Measurements from ENCODE around the gene MORN1.

MORN1 gene

DNA sequence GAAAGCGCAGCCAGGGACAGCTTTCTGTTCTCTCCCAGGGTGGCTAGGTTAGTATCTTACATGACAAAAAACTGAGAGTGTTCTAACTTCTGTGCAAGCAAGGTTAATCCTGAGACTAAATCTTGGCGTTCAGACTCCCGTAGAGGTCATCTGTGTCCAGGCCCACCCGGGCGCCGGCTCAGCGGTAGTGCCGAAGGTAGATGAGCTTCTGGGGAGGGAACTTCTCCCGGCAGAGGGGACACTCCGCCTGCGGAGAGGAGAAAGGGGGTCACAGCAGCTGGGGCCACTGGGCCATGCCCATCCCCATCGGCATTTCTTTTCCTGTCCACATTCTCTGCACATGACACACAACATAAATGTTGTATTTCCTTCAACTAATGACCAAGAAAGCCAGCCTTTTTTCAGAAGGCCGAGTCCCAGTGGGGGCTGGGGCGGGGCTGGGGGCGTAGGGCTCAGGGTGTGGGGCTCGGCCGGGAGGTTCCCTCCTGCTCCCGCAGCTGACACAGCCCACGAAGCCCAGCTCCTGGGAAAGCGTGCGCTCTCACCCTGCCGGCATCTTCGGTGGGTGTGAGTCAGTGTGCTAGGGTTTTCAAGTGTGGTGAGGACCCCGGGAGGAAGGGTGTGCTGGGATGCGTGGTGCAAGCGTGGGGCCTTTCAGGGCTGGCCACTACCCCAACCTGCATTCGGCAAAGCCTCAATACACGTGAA lies 14.4 kb upstream of the MORN1 start:
- no peak for DNase-seq (ENCODE audit: low read depth in 4 of 4, low spot score in 1 of 4)

DNA sequence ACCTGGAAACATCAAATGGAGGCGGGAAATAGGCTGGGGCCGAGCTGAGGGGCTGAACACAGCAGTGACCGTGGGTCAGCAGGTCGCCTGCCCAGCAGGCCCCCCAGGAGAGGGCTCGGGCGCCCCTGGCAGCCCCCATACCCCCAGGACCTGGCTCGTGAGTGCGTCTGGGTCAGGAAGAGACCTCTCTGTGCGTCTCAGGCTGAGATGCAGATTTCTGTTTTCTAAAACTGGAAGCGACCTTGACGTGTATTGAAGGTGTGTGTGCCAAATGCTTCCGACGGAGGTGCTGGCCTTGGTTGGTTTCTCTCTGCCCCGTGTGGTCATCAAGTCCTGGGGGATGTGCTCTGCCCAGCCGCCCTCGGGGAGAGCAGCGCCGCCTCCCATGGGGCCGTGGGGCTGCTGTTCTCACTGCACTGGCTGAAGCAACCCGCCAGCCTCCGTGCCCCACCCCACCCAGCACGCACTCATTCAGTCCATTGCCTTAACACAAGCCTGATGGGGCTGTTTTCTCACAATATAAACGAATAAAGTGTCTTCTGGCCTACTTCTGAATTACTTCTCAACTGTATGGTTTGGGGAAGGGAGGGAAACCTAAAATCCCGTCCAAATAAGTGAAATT lies 13.6 kb upstream of the MORN1 start:
- no peak for DNase-seq (ENCODE audit: low read depth in 4 of 4, low spot score in 1 of 4)

GRCh38 chr1:2404142-2404889 lies 13.0 kb upstream of the MORN1 start:
- no peak for DNase-seq (ENCODE audit: low read depth in 4 of 4, low spot score in 1 of 4)

DNA sequence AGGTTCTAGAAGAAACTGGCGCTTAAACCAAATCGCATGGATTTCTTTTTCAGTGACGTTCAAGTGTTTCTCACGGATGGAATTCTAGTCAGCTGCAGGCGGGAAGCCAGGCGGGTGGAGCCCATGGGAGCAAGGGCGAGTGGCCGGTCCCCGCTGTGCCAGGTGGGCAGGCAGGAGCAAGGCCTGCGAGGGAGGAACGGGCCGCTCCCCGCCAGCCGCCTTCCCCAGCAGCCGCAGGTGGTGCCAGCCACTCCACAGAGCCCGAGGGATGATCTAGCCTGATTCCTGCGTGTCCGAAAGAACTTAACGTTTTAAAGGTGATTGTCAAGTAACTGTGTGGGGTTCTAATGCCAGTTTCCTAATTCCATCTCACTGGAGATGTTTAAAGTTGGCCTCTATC lies 11.9 kb upstream of the MORN1 start:
- DNase-seq (ENCODE audit: low read depth in 4 of 4, low spot score in 1 of 4) = no peak

GRCh38 chr1:2402420-2402819 lies 11.1 kb upstream of the MORN1 start:
- no peak for DNase-seq (ENCODE audit: low read depth in 4 of 4, low spot score in 1 of 4)

GRCh38 chr1:2400950-2401649 lies 9.7 kb upstream of the MORN1 start:
- no peak for DNase-seq (ENCODE audit: low read depth in 4 of 4, low spot score in 1 of 4)

DNA sequence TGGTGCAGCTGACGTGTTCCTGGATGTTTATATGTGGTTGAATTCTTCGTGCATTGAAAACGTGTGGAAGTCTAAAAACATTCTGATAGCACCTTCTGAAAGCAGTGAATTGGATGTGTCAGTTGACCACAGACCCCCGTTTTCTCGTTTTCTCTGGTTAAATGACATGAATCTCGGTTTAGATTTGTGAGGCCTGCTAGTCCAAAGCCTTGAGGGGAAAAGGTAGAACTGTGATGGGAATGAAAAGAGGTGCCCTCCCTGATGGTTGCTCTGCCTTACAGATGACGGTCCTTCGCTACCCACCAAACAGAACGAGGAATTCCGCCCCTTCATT lies 9.2 kb upstream of the MORN1 start:
- no peak for DNase-seq (ENCODE audit: low read depth in 4 of 4, low spot score in 1 of 4)

- no peak for DNase-seq (ENCODE audit: low read depth in 4 of 4, low spot score in 1 of 4)
Measured at GRCh38 chr1:2399890-2400575, 8.7 kb upstream of the MORN1 start.

DNA sequence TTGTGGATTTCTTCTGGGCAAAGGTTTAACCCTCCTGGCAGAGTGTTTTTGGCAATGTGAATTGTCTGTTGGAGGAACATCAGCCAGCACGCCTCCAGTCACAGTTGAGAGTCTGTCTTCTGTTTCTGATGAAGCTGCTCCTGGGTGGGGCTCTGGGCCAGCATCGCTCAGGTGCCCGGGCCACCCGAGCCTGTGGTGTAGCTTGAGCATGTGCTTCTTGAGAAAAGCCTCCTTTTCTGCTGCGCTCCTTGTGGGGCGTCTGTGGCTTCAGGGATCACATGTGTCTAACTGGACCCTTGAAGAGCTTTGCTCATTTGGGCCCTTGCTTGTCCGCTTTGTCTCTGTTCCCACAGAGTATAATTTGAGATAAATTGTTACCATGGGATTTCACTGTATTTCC lies 7.5 kb upstream of the MORN1 start:
- DNase-seq (ENCODE audit: low read depth in 4 of 4, low spot score in 1 of 4) = no peak

GRCh38 chr1:2397007-2397679 lies 5.8 kb upstream of the MORN1 start:
- DNase-seq (ENCODE audit: low read depth in 4 of 4, low spot score in 1 of 4) = no peak

DNA sequence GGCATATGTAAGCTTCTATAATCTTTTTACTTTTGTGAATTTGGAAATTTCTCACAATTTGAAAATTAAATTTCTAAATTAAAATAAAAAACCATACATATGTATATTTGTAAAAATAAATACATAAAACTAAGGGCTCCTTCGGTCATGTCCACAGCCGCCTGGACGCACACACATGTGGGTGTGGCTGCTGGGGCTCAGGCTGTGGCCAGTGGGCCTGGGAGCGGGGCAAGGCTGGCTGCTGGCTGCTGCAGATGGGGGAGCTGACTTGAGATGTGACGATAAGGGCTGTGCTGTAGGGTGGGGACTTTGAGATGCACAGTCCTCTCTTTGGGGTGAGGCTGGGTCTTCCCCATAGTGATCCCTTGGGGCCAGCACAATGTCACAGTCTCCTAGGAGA lies 5.1 kb upstream of the MORN1 start:
- no peak for DNase-seq (ENCODE audit: low read depth in 4 of 4, low spot score in 1 of 4)

DNA sequence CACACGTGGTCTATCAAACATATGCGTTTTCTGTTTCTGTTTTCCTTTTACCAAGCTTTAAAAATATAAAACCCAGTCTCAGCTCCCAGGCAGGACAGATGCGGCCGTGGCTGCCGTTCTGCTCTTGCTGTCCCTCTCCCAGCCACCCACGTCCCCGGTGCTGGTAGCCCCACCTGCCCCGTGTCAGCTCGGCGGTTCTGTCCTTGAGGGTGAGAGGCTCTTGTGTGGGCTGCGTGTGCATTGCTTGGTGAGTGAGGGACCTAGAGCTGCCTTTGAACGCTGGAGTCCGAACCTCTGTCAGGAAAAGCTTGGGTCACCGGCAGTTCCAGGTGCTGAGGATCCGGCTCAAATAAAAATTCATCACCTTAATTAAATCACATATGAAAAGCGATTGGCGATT lies 4.7 kb upstream of the MORN1 start:
- DNase-seq (ENCODE audit: low read depth in 4 of 4, low spot score in 1 of 4) = no peak

DNA sequence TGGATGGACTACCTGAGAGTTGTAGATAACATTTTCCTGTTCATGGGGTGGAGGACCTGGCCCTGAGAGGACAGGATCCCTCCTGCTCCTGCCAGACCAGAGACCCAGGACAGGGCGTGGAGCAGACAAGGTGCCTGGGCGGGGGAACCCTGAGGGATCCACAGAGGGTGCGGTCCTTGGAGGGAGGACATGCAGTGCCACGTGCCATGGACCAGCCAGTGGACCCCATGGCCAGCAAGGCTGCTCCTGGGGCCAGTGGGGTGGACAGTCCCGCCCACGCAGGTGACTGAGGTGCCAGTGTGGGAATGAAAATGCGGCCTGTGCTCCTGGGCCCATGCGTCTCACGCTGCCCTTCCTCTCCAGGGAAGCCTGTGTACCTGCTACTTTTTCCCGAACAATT lies 3.9 kb upstream of the MORN1 start:
- DNase-seq (ENCODE audit: low read depth in 4 of 4, low spot score in 1 of 4) = no peak

- DNase-seq (ENCODE audit: low read depth in 4 of 4, low spot score in 1 of 4) = no peak
Measured at GRCh38 chr1:2394761-2395160, 3.4 kb upstream of the MORN1 start.

DNA sequence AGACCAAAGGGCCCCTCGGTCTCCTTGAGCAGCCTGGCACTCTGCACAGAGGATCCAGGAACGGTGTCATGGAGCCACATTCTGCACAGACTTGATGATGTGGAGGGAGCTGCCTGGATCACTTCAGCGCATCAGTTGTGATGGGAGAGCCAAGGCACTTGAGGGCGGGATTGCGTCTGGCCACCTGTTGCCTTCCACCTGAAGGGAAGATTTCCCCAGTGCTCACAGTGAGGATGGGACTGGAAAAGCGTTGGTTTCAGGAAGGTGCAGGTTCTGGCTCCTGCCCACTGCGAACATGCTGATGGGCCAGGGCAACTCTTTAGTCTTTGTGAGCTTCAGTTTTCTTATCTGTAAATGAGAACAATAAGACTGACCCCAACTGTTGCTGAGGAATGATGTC lies 2.9 kb upstream of the MORN1 start:
- DNase-seq (ENCODE audit: low read depth in 4 of 4, low spot score in 1 of 4) = no peak

DNA sequence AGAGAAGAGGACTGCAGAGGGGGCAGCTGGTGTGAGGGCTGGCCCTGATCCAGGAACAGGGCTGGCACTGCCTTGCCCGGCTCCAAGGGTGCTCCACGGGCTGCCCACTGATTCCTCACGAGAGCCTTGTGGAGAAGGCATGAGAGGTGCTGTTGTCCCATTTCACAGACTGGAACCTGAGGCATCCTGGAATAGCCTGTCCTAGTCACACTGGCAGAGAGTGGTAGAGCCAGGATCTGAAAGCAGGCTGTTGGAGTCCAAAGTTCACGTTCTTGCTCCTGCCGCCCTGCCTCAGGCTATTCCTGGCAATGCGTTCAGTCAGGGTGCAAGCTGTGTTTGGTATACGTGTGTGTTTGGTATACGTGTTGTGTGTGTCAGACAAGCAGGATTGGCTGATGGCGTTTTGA lies 2.1 kb upstream of the MORN1 start:
- DNase-seq (ENCODE audit: low read depth in 4 of 4, low spot score in 1 of 4) = no peak

GRCh38 chr1:2392686-2393085 lies 1.3 kb upstream of the MORN1 start:
- no peak for DNase-seq (ENCODE audit: low read depth in 4 of 4, low spot score in 1 of 4)

DNA sequence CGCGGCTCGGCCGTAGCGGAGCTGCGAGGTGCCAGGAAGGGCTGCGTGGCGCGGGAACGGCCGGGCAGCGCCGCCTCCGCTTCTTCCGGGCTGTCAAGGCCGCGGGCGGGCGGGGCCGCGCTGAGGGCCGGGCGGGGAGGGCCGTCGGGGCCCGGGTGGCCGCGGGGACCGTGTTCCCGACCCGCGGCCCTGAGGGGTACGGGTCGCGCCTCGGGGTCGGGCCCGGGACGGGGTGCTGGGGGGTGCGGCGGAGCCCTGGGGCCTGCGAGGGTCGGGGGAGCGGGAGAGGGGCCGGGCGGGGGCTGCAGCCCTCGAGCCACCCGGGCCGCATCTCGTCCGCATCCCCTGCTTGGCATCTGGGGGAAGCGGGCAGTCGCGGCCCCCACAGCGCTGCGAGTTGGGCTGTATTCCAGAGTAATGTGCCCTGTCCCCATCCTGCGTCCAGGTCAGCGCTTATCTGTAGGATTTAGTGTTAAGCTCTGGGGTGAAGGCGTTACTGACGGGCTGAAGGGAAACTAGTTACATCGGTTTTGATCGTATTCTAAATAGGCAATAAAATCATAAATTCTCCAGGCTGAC lies 666 bp upstream of the MORN1 start:
- no peak for DNase-seq (ENCODE audit: low read depth in 4 of 4, low spot score in 1 of 4)

- DNase-seq (ENCODE audit: low read depth in 4 of 4, low spot score in 1 of 4) = no peak
Measured at GRCh38 chr1:2389644-2390043, 1.7 kb downstream of the MORN1 start.

Measured in stimulated activated CD4-positive, alpha-beta T cell treated with anti-CD3 and anti-CD28 coated beads, Interleukin-1b, Interleukin-23, amount 100 ng/mL, for 24 hours (primary cell).